Renal pelvis (tissue), 12 donors: Measurements from ENCODE around the gene TBCCD1. TPM values are rescaled to one million over a fixed set of nuclear protein-coding genes. Genes with fewer than 3 reads are reported as not detected.

ENCODE experiments used
- DNase-seq: peaks from one replicate; pipeline ENCODE4 v3.0.0-alpha.2; 2013
- long read RNA-seq, 16 experiments: transcript quantifications; one replicate each; lab custom pipeline, GENCODE V29; 2026
- polyA plus RNA-seq, 3 donors: library from polyadenylated mRNA; unstranded; fragments of 120-200 nt; gene quantifications; one replicate each; pipeline ENCODE4 v1.2.1, GENCODE V29; 2013; ENCODE audit not compliant: insufficient read length in 3 of 3

The TBCCD1 gene, protein sequence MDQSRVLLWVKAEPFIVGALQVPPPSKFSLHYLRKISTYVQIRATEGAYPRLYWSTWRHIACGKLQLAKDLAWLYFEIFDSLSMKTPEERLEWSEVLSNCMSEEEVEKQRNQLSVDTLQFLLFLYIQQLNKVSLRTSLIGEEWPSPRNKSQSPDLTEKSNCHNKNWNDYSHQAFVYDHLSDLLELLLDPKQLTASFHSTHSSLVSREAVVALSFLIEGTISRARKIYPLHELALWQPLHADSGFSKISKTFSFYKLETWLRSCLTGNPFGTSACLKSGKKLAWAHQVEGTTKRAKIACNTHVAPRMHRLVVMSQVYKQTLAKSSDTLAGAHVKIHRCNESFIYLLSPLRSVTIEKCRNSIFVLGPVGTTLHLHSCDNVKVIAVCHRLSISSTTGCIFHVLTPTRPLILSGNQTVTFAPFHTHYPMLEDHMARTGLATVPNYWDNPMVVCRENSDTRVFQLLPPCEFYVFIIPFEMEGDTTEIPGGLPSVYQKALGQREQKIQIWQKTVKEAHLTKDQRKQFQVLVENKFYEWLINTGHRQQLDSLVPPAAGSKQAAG
- polyA plus RNA-seq = 10 to 100 TPM; 17.0 to 27.1 (median 22.4) TPM
- long read RNA-seq, donor 1, transcript TBCCD1-201 (8 exons, 2,441 nt) = major isoform, 11 of 202 reads
- long read RNA-seq, donor 1, partial matches to known transcripts = 119 of 202 reads
- long read RNA-seq, donor 1, other reads (novel, unspliced or antisense) = 72 of 202 reads
- long read RNA-seq, donor 2, transcript TBCCD1-201 (8 exons, 2,441 nt) = major isoform, 6 of 6 reads
- long read RNA-seq, donor 2, partial matches to known transcripts = 0 of 6 reads
- long read RNA-seq, donor 2, other reads (novel, unspliced or antisense) = 0 of 6 reads
- long read RNA-seq, donor 3, partial matches to known transcripts = 26 of 28 reads
- long read RNA-seq, donor 3, other reads (novel, unspliced or antisense) = 0 of 28 reads
- long read RNA-seq, donor 4 = 0 reads
- long read RNA-seq, donor 5, partial matches to known transcripts = 17 of 19 reads
- long read RNA-seq, donor 5, other reads (novel, unspliced or antisense) = 0 of 19 reads
- long read RNA-seq, donor 6, partial matches to known transcripts = 0 of 4 reads
- long read RNA-seq, donor 6, other reads (novel, unspliced or antisense) = 0 of 4 reads
- long read RNA-seq, donor 7, partial matches to known transcripts = 24 of 28 reads
- long read RNA-seq, donor 7, other reads (novel, unspliced or antisense) = 0 of 28 reads
- long read RNA-seq, donor 8, partial matches to known transcripts = 0 of 2 reads
- long read RNA-seq, donor 8, other reads (novel, unspliced or antisense) = 0 of 2 reads
- long read RNA-seq, donor 9, partial matches to known transcripts = 115 of 189 reads
- long read RNA-seq, donor 9, other reads (novel, unspliced or antisense) = 72 of 189 reads
- long read RNA-seq, donor 10, partial matches to known transcripts = 5 of 7 reads
- long read RNA-seq, donor 10, other reads (novel, unspliced or antisense) = 0 of 7 reads
- long read RNA-seq, donor 11, partial matches to known transcripts = 15 of 18 reads
- long read RNA-seq, donor 11, other reads (novel, unspliced or antisense) = 0 of 18 reads
- long read RNA-seq, donor 12, transcript TBCCD1-201 (8 exons, 2,441 nt) = major isoform, 10 of 10 reads
- long read RNA-seq, donor 12, partial matches to known transcripts = 0 of 10 reads
- long read RNA-seq, donor 12, other reads (novel, unspliced or antisense) = 0 of 10 reads
- long read RNA-seq, donor 13 = 0 reads
- long read RNA-seq, donor 14 = 0 reads
- long read RNA-seq, donor 15, transcript TBCCD1-201 (8 exons, 2,441 nt) = major isoform, 7 of 53 reads
- long read RNA-seq, donor 15, partial matches to known transcripts = 46 of 53 reads
- long read RNA-seq, donor 15, other reads (novel, unspliced or antisense) = 0 of 53 reads
- long read RNA-seq, donor 16, partial matches to known transcripts = 0 of 5 reads
- long read RNA-seq, donor 16, other reads (novel, unspliced or antisense) = 0 of 5 reads

DNA sequence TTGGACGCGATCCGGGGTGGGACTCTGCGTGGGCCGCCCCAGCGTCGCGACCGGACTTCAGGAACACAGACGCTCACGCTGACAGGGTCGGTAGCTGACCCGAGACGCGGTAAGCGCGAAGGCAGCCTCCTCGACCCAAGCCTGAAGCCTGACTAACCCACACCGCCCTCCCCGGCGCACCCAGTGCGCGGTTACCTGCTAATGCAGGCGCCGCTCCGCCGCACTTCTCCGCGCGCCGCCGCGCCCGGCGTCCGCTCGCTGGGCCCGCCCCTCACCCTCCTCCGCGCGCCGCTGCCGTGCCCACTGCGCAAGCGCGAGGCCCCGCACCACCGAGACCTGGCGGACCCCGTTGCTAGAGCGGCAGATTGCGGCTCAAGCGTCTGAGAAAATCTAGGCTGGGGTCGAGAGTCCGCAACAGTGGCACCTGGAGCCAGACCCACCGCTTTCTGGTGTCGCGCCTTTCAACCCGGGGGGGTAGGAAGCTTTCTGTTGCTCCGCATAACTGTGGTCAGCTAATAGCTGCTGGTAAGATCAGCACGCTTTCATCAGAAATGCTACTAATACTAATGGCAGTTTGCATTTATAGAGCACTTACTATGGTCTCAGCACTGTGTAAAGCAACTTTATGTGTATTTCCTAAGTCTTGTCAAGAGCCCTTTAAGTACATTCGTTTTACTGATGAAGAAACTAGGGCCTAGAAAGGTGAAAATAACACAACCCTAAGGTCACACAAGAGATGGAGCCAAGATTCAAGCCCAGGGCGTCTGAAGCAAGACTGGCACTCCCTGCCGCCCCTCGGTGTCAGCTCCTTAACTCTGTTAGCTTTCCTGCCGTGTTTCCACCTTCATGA lies at the start of gene TBCCD1:
TSS of gene TBCCD1 (minus strand) at position 268 of the 850 bp plus-strand sequence. CDS start 3,010 bp downstream, outside the sequence.
- DNase-seq = peak; percentile 91

DNA sequence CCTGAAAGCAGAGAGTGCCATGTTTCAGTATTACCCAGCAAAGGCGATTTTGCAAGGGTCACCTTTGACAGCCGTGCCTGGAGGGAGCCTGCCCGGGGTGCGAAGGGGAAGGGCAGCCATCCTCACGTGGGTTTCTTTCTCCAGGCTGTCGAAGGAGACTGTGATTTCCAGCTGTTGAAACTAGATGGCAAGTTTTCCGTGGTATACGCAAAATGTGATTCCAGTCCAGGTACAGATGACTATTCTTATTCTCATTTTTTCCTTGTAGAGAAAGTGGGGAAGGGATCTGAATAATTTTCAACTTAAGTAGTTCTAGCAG lies 49.1 kb upstream of the TBCCD1 start:
- no peak for DNase-seq

DNA sequence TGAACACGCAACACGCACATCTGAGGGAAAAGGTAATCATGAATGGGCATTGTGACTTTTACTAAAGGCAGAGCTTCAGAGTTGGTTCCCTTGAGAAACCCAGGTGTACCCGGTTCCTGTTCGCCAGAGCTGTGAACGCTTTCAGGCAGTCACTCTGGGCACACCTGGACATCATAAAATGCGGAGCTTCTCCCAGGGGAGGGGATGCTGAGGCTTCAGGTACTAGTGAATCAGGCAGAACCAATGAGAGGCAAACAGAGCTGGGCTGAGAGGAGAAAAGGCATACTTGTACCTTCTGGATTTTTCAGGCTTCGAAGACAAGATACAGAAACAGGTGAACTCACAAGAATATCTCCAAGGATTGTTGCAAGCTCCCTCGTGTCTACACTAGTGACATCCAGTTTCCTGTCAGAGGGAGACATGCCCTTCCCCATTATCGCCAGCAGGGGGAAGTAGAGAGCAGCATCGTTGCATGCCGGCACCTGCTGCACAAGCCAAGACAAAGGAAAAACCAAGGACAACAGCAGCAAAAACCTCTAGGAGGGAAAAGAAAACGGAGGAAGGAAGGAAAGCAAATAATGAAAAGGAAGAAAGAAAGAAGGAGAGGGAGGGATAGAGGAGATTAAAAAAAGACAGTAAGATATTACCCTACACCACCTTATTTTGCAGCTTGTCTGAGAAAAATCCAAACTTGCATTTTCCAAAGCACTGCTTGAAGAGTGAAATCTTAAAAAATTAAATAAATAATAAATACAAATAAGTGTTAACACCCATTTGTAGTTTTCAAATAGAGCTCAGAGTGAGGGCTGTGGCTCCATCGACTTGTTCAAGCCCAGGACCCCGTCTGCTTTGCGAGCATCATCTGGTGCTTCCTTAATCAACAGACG lies 47.7 kb upstream of the TBCCD1 start:
- DNase-seq = peak; percentile 75

DNA sequence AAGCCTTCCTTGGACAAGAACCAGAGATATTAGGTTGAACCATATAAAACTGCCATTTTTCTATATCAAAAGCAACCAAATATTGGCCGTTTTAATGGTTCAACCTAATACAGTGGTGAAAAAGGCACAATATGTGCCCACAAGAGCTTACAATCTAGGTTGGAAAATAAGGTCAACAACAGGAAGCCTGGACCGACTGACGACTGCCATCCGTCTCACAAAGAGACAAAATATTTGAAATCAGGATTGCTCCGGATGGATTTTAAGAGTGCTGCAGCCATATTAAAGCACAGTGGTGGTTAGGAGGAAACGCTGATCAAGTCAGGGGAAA lies 47.1 kb upstream of the TBCCD1 start:
- DNase-seq = no peak

DNA sequence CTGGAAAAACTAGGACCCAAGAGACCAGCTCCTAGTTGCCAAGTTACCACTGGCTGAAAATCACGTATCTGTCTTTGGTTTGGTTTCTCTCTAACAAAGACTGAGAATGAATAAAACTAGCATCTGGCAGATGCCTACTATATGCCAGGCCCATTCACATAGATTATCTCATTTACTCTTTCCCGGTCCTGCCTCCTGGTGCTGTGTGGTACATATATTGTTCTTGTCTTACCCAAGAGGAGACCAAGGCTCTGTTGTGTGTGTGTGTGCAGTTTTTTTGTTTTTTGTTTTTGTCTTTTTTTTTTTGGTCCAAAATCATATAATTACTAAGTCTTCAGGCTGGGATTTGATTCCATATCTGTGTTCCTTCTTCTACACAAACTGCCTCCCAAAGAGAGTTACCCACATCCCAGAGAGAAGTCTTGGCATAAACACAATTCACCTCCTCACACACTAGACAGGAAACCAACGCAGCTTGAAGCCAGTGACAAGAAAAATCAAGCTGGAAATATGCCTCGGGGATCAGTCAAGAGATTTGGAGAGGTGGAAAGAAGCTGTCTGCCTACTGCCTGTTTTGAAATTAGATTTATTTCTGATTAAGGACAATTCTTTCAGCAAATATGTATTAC lies 46.6 kb upstream of the TBCCD1 start:
- DNase-seq = no peak

DNA sequence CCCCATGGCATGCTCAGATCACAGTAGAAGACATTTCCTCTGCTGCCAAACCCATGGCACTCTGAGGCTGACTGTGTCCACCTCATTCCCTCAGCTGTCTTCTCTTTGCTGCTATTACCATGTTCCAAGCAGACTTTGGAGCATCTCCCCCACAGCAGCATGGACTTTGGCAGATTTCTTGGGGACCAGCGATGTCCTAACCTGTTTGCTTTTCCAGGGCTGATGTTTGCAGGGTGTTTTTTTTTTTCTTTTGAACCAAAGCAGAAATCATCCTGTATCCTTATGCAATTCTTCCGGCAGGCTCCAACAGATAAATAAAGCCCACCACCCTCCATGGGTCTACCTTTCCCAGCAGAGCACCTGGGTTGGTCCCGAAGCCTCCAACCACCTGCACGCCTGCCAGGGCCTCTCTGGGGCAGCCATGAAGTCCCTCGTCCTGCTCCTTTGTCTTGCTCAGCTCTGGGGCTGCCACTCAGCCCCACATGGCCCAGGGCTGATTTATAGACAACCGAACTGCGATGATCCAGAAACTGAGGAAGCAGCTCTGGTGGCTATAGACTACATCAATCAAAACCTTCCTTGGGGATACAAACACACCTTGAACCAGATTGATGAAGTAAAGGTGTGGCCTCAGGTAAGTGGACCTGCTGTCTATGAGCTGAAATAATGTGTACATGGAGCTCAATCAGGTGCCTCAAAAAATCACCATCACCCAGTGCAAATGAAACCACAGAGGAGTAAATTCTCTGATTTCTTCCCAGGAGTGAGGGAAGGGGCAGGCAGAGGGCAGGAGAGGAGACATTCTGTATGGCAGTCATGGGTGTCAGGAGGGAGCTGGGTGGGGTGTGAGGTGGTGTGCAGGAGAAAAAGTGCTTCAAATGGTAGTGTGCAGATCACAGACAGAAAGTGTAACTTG lies 45.8 kb upstream of the TBCCD1 start, which contains the start of gene AHSG:
TSS of gene AHSG (plus strand) at position 340 of the 916 bp plus-strand sequence. CDS start at position 422, 82 bp downstream.
- no peak for DNase-seq

DNA sequence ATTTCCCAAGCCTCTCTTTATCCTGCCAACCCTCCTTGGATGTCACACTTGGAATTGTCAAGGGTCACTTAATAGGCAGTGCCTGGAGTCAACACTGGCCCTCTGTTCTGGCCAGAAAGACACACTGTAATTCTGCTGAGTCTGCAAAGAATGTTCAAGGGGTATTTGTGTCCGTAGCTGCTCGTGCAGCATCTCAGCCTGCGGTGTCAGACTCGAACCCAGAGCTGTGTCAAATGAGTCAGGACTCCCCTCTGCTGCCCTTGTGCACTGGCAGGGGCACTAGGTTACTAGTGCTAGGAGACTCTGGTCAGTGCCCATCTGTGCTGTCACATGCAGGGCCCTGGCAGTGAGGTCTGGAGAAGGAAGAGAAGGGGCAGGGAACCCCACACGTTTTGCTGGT lies 44.9 kb upstream of the TBCCD1 start:
- no peak for DNase-seq

DNA sequence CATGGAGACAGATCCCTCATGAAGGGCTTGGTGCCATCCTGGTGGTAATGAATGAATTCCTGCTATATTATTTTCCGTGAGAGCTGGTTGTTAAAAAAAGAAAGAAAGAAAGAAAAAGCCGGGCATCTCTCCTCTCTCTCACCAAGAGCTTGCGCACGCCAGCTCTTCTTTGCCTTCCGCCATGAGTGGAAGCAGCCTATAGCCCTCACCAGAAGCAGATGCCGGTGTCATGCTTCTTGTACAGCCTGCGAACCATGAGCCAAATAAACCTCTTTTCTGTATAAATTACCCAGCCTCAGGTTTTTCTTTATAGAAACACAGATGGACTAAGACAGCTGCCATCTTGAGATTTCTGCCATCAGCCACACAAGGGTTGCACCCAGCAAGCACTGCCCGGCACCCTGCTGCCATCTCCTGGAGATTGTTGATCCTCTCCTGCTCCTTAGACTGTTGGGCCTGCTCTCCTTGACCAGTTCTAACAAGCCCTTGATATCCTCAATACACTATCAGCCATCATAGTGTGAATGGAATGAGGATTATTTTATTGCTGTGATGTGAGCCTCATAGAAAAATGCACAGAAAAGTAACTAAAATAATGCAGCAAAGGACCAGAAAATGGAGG lies 42.2 kb upstream of the TBCCD1 start:
- DNase-seq = no peak

DNA sequence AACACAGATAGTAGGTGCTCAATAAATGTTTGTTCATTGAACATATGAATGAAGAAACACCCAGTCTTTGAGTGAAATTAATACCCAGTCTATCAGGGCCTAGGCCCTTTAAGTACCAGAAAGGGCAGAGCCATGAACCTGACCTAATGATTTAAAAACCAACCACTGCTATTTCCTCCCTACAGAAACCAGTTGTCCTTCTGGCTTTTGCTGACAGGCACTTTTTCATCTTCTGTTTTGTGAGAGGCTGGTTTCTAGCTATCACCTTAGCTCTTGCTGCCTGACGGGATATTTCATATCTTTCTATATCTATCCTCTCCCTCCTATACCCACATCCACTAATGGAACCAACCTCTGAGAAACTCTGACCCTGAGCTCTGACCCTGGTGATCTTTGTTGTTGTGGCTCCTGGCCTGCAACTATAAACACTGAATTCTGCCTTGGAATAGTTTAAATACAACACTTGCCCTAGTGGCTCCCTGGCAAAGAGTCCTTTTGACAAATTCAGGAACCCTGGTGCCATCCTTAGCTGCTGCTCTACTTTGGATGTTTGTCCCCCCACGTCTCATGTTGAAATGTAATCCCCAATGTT lies 41.6 kb upstream of the TBCCD1 start:
- no peak for DNase-seq

DNA sequence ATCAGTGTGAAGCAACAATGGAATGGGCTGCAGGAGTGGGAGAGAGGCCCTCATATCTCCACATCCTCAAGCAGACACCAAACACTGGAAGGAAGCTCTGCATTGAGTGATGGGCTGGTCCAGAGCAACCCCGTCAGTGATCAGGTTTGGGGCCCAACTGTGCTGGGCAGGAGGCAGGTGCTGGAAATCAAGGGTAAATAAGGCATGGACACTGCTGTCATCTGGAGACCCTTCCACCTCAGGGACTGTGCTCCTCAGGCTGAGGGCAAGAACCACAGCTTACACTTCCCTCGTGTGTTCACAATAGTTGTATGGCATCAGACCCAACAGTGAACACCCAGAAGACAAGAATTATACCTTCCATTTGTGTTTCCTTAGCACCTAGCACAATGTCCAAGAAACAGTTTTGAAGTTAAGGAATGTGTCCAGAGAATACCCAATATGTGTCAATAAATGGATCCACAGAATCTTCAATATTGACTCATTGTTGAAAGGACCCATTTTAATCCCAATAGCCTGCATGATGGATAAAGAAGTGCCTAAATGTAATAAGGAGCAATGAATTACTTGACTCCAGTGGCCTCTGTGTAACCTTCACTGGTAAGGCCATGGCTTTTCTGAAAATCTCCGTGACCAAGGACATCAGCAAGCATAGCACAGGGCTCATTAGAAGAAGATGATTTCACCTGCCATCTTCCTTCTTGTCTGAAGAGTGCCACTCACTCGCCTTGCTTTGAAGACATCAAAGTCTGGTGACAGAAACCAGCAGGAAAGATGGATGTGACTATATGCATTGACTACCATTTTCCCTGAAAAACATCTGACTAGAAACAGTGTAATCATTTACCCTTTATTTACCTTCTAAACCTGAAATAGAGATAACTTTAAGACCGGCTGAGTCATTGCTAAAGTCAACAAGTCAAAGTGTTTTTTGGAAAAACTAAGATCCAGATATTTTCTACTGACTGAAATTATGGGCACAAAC lies 38.7 kb upstream of the TBCCD1 start:
- DNase-seq = no peak

DNA sequence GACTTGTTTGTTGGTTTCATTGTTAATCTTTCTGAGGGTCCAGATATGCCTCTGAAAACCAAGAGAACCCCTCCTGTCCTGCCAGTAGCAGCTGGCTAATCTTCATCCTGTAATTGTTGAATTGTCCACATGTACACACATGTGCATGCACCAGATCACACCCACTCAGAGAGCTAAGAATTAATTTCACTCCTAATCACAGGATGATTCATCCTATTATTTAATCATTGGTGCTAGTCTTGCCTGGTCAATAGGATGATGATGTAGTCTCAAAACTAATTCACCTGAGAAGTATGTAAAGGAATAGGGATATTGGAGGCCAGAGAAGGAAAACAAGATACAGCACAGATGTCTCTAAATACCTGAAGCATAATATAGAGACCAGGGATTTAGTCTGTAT lies 37.9 kb upstream of the TBCCD1 start:
- no peak for DNase-seq

DNA sequence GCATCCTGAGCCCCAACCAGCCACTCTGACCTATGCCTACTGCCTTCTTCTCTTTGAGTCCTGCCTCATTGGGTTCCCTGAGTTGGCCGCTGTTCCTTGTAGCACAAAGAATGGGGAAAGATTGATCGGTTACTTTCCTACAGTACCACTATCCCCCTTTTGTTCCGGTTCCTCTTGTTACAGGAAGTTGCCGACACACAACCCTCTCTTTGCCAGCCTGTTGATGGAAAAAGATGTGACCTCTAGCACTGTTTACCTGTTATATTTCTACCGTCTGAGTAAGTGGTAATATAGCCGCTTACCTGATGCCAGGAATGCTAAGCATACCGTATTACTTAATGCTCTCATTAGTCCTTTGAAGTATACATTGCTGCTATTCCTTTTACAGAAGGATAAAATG lies 36.0 kb upstream of the TBCCD1 start:
- no peak for DNase-seq

DNA sequence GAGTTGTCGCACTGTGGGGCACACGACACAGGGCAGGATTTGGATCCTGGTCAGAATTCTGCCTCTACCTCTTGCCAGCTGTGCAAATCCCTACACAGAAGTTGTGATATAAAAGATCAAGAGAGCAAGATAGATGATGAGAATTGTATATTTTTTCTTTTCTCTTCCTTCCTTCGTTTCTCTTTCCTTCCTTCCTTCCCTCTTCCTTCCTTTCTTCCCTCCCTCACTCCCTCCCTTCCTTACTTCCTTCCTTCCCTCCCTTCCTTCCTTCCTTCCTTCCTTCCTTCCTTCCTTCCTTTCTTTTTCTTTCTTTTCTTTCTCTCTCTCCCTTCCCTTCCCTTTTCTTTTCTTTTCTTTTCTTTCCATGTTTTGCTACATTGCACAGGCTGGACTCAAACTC lies 33.8 kb upstream of the TBCCD1 start:
- no peak for DNase-seq

DNA sequence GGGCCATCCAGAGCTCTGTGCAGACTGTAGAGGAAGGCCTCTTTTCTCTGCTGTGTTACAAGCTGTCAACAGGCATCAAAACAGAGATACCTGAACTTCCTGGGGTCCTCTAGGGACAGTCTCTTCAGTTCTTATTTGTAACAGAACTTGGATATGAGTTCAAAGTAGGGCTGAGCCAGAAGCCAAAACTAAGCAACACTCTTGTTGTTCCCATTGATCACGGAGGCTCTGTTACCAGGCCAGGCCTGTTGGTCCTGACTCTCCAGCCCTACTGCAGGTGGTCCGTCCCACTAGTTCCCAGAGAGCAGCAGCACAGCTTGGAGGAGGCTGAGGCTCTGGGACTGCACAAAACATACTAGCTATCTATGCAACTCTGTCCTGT lies 32.6 kb upstream of the TBCCD1 start:
- no peak for DNase-seq
